Choroid plexus epithelial cell (primary cell): ENCODE results near the gene CALD1.
A peak's percentile ranks its signal among the peaks of the same experiment; 100 is the strongest.

ENCODE experiments used
- DNase-seq: peaks from one replicate; pipeline ENCODE4 v3.0.0-alpha.2; 2010; ENCODE audit warnings: low read depth
- H3K4me3 ChIP-seq: 2 replicates; pipeline ENCODE4 v1.5.1; 2011; ENCODE audit warnings: low read depth, mild to moderate bottlenecking, control low read depth, low read length, moderate library complexity
- TF ChIP-seq, protein P1 (sequence below): conservative IDR thresholded peaks from 2 replicates; pipeline ENCODE4 v1.5.1; 2011; ENCODE audit warnings: low read depth, mild to moderate bottlenecking, control low read depth, inconsistent platforms, low read length, moderate library complexity

The CALD1 gene

DNA sequence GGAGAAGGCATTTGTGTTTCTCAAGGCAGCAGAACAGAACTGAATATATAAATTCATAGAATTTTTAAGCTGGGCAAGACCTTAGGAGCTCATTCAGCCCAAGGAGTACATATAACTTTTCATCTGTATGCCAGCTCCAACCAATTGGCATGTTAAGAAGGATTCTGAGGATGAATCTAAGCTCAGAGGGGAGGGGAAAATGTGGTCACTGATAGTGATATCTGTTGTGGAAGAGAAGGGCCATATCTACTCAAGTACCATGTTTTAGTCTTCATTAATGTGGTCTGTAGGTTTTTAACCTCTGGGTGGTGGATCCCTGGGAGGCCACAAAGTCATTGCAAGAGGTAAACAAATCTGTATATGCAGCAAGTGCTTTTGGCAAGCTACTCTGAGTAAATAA is 6.4 kb downstream of the CALD1 start:
- no peak overlapping the region for H3K4me3 ChIP-seq
- TF ChIP-seq, protein P1, sequence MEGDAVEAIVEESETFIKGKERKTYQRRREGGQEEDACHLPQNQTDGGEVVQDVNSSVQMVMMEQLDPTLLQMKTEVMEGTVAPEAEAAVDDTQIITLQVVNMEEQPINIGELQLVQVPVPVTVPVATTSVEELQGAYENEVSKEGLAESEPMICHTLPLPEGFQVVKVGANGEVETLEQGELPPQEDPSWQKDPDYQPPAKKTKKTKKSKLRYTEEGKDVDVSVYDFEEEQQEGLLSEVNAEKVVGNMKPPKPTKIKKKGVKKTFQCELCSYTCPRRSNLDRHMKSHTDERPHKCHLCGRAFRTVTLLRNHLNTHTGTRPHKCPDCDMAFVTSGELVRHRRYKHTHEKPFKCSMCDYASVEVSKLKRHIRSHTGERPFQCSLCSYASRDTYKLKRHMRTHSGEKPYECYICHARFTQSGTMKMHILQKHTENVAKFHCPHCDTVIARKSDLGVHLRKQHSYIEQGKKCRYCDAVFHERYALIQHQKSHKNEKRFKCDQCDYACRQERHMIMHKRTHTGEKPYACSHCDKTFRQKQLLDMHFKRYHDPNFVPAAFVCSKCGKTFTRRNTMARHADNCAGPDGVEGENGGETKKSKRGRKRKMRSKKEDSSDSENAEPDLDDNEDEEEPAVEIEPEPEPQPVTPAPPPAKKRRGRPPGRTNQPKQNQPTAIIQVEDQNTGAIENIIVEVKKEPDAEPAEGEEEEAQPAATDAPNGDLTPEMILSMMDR: no peak
- DNase-seq: no peak

DNA sequence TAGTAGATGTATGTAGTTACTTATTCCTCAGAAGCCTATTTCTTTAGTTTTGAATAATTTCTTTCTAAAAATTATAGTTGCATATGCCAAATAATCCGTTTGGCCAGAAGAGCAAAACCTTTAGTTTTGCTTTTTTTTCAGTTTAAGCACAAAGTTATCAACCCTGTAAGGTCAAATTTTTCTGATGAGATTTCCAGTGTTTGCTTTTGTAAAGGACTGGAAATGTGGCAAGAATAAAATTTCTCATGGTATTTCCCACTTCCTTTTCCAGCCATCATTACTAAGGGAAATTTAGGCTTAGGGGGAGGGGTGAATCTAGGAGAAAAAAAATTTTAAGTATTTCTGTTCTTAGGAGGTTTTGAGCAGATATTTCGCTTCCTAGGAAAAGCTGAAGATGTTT is 7.6 kb downstream of the CALD1 start:
- peak; percentile 45 for DNase-seq
- TF ChIP-seq, protein P1: no peak
- no peak overlapping the region for H3K4me3 ChIP-seq

DNA sequence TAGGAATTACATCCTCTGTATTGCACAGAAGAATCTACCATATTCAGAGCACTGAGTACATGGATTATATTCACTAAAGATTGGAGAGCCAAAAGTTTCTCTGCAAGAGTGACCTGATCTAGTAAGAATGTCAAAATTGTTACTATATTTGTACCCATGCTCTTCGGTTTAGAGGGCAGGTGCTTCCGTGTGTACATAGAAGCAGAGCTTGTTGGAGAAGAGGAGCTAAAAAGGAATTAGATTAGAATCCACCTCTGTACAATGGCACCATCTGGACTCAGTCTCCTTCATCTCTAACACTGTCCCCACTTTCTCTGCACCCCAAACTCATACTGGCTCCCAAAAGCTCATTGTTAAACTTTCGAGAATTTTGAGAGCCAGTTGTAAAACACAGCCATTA is 8.3 kb downstream of the CALD1 start:
- DNase-seq: no peak
- no peak overlapping the region for H3K4me3 ChIP-seq
- TF ChIP-seq, protein P1: no peak

DNA sequence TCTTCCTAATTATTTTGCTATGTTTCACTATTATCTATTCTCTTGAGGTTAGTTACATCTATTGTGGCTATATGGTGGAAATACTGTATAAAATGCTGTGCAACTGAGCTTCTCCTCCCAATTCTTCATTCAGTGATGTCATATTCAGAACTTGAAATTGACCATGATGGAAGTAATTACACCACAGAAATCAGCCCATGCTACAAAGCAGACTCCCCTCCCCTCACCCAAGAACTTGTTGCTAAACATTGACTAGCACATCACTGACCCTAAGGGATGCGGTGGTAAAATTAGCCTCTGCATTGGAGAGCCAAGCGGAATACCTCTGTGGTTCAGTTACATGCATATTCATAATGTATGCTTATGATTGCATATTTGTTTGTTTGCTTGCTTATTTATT is 8.8 kb downstream of the CALD1 start:
- TF ChIP-seq, protein P1: no peak
- no peak overlapping the region for H3K4me3 ChIP-seq
- peak; percentile 18 for DNase-seq

DNA sequence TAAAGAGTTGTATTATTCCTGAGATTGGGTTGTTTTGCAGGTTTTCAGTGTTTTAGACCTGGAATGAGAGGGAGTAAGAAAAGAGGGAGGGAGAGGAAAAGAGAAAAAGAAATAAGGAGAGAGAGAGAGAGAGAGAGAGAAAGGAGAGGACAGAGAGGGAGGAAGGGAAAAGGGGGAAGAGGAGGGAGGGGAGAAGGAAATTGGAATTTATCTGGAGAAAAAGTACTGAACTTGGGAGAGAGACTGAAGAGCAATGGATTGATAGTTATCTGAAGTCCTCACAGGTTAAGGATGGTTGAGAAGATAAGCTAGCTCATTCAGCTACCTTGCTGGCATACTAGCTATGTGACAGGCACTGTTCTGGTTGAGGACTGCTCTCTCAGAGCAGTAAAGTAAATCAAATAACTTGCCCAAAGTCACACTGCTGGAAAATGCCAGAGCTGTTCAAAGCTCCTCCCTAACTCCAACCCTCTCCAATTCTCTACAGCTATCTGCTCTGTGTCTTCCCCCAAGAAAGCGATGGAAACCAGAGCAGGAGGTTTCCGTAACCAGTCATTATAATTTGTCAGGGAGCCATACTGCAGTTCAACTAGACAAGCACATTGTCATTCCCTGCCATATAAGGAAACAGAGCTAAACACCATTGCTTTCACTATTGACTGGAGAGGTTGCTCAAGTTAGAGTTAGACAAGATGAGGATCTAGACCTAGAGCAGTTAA is 10.7 kb downstream of the CALD1 start:
- TF ChIP-seq, protein P1: no peak

DNA sequence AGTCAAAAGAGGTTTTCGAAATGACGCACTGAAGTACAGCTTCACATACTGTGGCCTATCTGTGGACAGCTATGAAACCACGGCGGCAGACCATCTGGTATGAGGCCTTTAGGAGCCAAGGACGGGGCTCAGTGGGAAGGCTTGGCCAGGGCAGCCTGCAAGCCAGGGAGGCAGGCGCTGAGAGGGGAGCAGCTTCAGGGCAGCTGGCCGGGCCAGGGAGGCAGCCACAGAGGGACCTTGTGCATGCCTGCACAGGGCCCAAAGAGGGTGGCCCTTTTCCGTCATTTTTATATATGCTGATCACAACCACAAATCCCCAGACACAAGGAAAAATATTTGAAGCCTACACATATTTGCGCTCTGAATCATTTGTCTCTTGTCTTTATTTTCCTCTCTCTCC is 13.5 kb downstream of the CALD1 start:
- no peak overlapping the region for H3K4me3 ChIP-seq
- TF ChIP-seq, protein P1: no peak
- peak; percentile 92 for DNase-seq

More for the DNA sequence above, 10.7 kb downstream of the CALD1 start:
- peak; percentile 78 for DNase-seq
- no peak overlapping the region for H3K4me3 ChIP-seq

DNA sequence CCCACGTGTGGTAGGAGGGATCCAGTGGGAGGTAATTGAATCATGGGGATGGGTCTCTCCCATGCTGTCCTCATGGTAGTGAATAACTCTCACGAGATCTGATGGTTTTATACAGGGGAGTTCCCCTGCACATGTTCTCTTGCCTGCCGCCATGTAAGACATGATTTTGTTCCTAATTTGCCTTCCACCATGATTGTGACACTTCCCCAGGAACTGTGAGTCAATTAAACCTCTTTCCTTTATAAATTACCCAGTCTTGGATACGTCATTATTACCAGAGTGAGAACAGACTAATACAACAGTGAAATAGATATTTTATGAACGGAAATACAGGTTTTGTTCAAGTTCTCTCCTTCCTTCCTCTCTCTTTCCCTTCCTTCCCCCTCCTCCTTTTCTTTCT is 15.8 kb downstream of the CALD1 start:
- peak; percentile 3 for DNase-seq
- TF ChIP-seq, protein P1: no peak
- no peak overlapping the region for H3K4me3 ChIP-seq
